Ishikawa (cell line): Measurements from ENCODE around the gene NAA40.

ENCODE experiments used
- EGR1 ChIP-seq: IDR thresholded peaks from 2 replicates; pipeline ENCODE4 v1.6.1; 2012
- EP300 ChIP-seq: IDR thresholded peaks from 2 replicates; pipeline ENCODE4 v1.6.1; 2012; ENCODE audit warnings: borderline replicate concordance
- FOXM1 ChIP-seq: IDR thresholded peaks from 2 replicates; pipeline ENCODE4 v1.6.1; 2012; ENCODE audit warnings: low read depth, borderline replicate concordance
- REST ChIP-seq: IDR thresholded peaks from 2 replicates; pipeline ENCODE4 v1.6.1; 2012; ENCODE audit warnings: low read depth, mild to moderate bottlenecking
- TAF1 ChIP-seq: IDR thresholded peaks from 2 replicates; pipeline ENCODE4 v1.6.1; 2012; ENCODE audit warnings: low read depth, mild to moderate bottlenecking
- ZBTB7A ChIP-seq: IDR thresholded peaks from 2 replicates; pipeline ENCODE4 v1.6.1; 2012; ENCODE audit warnings: low read depth
- TF ChIP-seq, protein P1 (sequence below): IDR thresholded peaks from 2 replicates; pipeline ENCODE4 v1.6.1; 2012

DNA sequence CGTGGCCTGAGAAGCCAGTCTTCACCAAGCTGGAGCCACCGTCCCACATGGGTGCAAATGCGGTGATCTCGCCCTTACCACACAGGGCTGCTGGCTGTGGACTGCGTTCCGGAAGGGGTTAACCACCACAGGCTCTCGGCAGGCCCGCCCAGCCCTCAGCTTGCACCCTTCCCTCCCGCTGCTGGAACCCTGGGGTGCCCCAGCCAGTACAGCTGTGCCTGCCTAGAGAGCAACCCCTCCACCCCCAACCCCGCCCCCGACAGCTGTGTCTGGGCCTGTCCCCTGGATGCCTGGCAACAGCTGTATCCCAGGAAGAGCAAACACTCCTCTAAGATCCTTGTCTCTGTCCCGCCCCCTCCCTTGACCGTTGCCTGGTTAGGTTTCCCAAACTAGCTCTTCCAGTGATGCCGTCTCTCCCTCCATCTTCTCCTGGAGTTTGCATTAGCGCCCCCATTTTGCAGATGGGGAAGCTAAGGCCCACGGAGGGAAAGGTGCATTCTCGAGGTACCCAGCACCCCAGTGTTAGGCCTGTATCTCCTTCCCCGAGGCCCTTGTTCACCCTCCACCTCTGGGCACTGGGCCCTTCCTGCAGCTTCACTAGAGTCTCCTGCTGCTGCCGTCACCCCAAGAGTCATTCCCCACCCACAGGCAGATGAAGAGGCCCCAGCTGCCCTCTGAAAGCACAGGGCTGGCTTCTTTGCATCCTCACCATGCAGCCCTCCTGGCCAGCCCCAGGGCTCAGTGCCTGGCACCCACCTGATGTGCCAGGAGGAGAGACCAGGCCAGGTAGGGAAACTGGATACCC is 23.0 kb downstream of the NAA40 start:
- TF ChIP-seq EGR1 (no peak), FOXM1 (no peak), TAF1 (no peak), EP300 (no peak), REST (no peak), ZBTB7A (no peak)
- TF ChIP-seq, protein P1, sequence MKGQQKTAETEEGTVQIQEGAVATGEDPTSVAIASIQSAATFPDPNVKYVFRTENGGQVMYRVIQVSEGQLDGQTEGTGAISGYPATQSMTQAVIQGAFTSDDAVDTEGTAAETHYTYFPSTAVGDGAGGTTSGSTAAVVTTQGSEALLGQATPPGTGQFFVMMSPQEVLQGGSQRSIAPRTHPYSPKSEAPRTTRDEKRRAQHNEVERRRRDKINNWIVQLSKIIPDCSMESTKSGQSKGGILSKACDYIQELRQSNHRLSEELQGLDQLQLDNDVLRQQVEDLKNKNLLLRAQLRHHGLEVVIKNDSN = no peak
